AG04449 (cell line): ENCODE results near the gene SH3PXD2B.

Source experiments
- CTCF ChIA-PET: fragments of 350-600 bp; formaldehyde crosslinking; extraction: SDS; loops from one replicate; lab custom pipeline; 2021; ENCODE audit warnings: antibody characterized with exemption; lab: Yijun Ruan, JAX
- POLR2A ChIA-PET: fragments of 400-600, 350-600 bp; formaldehyde crosslinking; extraction: SDS; loops from one replicate; lab custom pipeline; 2020; ENCODE audit warnings: antibody characterized with exemption, inconsistent platforms; lab: Yijun Ruan, JAX
- DNase-seq: peaks from one replicate; pipeline ENCODE4 v3.0.0-alpha.2; 2010; ENCODE audit warnings: low read depth, low spot score
- H3K4me3 ChIP-seq: 2 replicates; pipeline ENCODE4 v1.5.1; 2011; ENCODE audit warnings: low read depth, mild to moderate bottlenecking, control low read depth, low read length
- TF ChIP-seq, protein P1 (sequence below): IDR thresholded peaks from one replicate; pipeline ENCODE4 v1.5.1; 2011; ENCODE audit warnings: mild to moderate bottlenecking, moderate library complexity, low read length, control low read depth, inconsistent platforms; ENCODE audit not compliant: insufficient read depth; ENCODE audit errors: missing control alignments

Gene SH3PXD2B

DNA sequence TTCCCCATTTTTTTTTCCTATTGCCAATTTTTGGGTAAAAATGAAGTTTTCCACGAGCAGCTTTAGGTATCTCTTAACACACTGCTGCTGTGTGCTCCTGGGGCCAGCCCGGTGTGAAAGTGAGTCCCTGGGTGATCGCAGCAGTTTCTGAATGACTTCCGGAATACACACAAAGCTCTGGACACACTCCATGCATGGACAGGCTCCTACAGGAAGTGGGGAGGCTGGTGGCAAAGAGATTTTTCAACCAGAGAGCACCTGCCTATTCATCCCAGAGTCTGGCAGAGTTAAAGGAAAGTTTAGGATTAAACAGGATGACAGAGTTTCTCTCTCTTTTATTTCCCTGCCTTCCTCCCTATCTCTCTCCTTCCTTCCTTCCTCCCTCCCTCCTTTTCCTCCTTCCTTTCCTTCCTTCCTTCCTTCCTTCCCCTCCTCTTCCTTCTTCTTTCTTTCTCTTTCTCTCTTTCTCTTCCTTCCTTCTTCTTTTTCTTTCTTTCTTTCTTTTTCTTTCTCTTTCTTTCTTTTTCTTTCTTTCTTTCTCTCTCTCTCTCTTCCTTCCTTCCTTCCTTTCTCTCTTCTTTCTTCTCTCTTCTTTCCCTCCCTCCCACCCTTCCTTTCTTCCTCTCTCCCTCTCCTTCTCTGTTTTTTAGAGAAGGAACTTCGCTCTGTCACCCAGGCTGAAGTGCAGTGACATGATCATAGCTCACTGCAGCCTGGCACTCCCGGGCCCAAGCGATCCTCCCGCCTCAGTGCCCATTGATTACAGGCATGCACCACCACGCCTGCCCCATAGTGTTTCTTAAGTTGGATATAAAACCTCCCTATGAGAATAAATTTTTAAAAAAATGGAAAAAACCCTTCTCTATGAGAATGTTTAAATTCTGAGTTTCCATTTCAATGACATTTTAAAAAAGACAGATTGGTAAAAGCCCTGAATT is 132.0 kb downstream of the SH3PXD2B start:
- DNase-seq = no peak
- no peak overlapping the region for H3K4me3 ChIP-seq
- POLR2A ChIA-PET = no interaction called here
- TF ChIP-seq, protein P1, sequence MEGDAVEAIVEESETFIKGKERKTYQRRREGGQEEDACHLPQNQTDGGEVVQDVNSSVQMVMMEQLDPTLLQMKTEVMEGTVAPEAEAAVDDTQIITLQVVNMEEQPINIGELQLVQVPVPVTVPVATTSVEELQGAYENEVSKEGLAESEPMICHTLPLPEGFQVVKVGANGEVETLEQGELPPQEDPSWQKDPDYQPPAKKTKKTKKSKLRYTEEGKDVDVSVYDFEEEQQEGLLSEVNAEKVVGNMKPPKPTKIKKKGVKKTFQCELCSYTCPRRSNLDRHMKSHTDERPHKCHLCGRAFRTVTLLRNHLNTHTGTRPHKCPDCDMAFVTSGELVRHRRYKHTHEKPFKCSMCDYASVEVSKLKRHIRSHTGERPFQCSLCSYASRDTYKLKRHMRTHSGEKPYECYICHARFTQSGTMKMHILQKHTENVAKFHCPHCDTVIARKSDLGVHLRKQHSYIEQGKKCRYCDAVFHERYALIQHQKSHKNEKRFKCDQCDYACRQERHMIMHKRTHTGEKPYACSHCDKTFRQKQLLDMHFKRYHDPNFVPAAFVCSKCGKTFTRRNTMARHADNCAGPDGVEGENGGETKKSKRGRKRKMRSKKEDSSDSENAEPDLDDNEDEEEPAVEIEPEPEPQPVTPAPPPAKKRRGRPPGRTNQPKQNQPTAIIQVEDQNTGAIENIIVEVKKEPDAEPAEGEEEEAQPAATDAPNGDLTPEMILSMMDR = no peak
- CTCF ChIA-PET = interaction anchor here (0.7 to 1.7 kb wide), 3 partner anchors 29 to 411 kb away, joined by 3 to 4 read pairs (median 4); no protein-coding TSS in a partner anchor

DNA sequence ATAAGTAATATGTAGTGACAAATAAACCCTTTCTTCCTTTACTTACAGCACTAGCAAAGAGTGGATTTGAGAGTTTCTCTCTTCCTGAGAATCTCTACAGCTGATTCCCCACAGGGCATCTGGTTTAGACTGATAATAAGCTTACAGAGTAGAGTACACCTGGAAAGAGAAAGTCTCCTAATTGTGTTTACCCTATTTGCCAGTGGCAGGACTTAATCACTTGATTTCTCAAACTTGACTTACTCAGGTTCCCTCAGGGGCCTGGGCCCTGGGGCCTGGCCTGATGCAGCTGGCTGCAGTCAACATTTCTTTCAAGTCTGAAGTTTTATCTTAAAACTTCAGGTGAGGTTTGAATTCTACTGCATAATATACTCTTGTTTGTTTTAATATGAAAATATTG is 132.7 kb downstream of the SH3PXD2B start:
- POLR2A ChIA-PET = no interaction called here
- H3K4me3 ChIP-seq = no peak overlapping the region
- TF ChIP-seq, protein P1 = no peak
- DNase-seq = no peak
- CTCF ChIA-PET = interaction anchor here (0.7 to 1.7 kb wide), 3 partner anchors 28 to 410 kb away, joined by 3 to 4 read pairs (median 4); no protein-coding TSS in a partner anchor

DNA sequence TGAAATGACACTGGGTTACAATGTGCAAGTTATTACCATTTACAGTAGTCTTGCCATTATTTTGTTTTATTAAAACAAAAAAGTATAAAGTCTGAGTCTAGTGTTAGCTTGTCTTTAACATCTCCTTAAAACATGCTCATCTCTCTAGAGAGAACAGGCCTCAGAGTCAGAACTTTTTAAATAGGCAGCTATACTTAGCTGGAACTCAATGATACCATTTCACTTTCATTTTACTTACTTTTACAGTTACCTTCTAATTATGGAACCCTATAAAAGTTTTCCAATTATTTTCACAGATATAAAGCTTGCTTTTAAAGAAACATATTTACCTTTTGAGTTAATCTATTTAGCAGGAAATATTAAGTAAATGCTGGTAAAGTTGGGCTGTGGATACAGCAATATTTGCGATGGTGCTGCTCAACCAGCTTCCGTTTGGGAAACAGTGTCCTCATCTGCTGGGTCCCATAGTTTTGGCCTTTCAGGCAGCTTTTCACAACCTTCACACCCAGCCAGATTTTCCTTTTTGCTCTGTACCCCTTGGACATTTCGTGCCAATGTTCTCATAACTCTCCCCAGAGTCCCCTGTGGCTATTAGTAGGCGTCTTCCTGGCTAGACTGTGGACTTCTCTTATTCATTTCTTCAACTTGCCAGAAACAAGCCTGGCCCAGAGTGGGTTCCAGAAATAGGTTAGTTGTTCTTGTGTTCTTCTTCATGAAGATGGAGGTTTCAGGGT is 134.4 kb downstream of the SH3PXD2B start:
- ChIA-PET POLR2A (no interaction called here), CTCF (interaction anchor here (1.0 kb wide), 2 partner anchors 26 to 131 kb away, joined by 4 read pairs; no protein-coding TSS in a partner anchor)
- TF ChIP-seq, protein P1 = no peak
- H3K4me3 ChIP-seq = no peak overlapping the region
- DNase-seq = no peak

DNA sequence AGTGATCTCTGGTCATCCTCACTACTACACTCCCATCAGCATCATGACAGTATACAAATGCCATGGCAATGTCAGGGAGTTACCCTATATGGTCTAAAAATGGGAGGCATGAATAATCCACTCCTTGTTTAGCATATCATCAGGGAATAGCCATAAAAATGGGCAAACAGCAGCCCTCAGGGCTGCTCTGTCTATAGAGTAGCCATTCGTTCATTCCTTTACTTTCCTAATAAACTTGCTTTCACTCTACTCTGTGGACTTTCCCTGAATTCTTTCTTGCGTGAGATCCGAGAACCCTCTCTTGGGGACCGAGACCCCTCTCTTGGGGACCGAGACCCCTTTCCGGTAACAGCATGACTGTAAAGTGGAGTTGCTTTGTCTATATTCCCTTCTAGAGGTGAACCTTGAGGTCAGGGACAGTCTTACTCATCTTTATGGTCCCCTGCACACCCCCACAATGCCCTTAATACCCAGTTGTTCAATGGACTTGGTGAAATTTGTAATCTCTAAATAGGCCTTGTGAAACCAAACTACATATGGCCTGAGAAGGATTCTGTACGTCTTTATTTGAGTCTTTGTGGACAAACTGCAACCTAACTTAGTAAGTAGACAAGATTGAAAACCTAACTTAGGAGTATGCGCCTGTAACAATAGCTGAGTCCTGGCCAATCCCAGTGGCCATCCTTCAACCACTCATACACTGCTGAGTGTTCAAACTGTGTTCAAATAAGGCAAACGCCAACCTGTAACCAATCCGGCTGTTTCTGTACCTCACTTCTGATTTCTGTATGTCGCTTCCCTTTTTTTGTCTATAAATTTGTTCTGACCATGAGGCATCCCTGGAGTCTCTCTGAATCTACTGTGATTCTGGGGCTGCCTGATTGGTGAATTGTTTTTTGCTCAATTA is 138.5 kb downstream of the SH3PXD2B start:
- TF ChIP-seq, protein P1 = no peak
- no peak overlapping the region for H3K4me3 ChIP-seq
- DNase-seq = no peak
- ChIA-PET CTCF (no interaction called here), POLR2A (no interaction called here)

DNA sequence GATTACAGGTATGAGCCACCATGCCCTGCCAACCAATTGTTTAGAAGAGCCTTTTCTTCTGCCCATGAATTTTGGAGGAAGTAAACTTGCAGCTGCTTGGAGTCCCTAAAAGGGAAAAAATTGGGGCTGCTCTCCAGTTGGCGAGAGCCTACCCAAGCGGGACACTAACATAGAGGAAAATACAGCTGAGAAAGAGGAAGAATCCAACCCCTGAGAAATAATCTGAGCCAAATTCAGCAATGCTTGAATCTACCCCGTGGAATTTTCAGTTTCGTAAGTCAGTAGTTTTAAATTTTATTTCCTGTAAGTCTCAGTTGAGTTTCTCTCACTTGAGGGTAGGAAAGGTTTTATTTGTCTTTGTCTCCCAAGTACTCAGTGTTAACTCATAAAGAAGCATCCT is 140.4 kb downstream of the SH3PXD2B start:
- DNase-seq = no peak
- H3K4me3 ChIP-seq = no peak overlapping the region
- TF ChIP-seq, protein P1 = no peak
- ChIA-PET POLR2A (no interaction called here), CTCF (interaction anchor here (1.3 kb wide), 1 partner anchor 19 kb away, joined by 4 read pairs; no protein-coding TSS in a partner anchor)
